Activated naive CD8-positive, alpha-beta T cell treated with anti-CD3 and anti-CD28 coated beads, Interleukin-2, amount 50 U/mL, for 24 hours (primary cell): ENCODE results near the gene PDCD1LG2.
A peak's percentile ranks its signal among the peaks of the same experiment; 100 is the strongest.

Experiments
- ATAC-seq: fragments of 150-1000 bp; cut with Tn5 transposase; one replicate; pipeline ENCODE4 v1.10.0; 2021
- DNase-seq: peaks from one replicate; pipeline ENCODE4 v3.0.0; 2021
- H3K27ac Mint-ChIP-seq: one replicate; pipeline ENCODE4 v1.8.0; 2021; ENCODE audit warnings: mild to moderate bottlenecking, mixed read lengths
- H3K27me3 Mint-ChIP-seq: one replicate; pipeline ENCODE4 v1.8.0; 2021; ENCODE audit warnings: mixed read lengths
- H3K36me3 Mint-ChIP-seq: one replicate; pipeline ENCODE4 v1.8.0; 2021; ENCODE audit warnings: low read depth, mixed read lengths
- H3K4me1 Mint-ChIP-seq: one replicate; pipeline ENCODE4 v1.8.0; 2021; ENCODE audit warnings: mixed read lengths
- H3K4me3 Mint-ChIP-seq: one replicate; pipeline ENCODE4 v1.8.0; 2021; ENCODE audit warnings: mild to moderate bottlenecking, moderate library complexity, mixed read lengths
- H3K9me3 Mint-ChIP-seq: one replicate; pipeline ENCODE4 v1.8.0; 2021; ENCODE audit warnings: mixed read lengths

The PDCD1LG2 gene

GRCh38 chr9:5532306-5532705 lies 22.0 kb downstream of the PDCD1LG2 start:
- no peak for ATAC-seq
- DNase-seq = no peak
- H3K4me1 Mint-ChIP-seq = peaks cover 43% of the 10 kb centered on the region
- H3K36me3 Mint-ChIP-seq = no peaks in the 10 kb centered on the region
- no peak overlapping the region for H3K27ac Mint-ChIP-seq
- H3K27me3 Mint-ChIP-seq = no peaks in the 10 kb centered on the region
- no peak overlapping the region for H3K4me3 Mint-ChIP-seq
- no peaks in the 10 kb centered on the region for H3K9me3 Mint-ChIP-seq

GRCh38 chr9:5532790-5533189 lies 22.5 kb downstream of the PDCD1LG2 start:
- ATAC-seq (no peak), DNase-seq (no peak)
- Mint-ChIP-seq H3K27me3 (no peaks in the 10 kb centered on the region), H3K27ac (no peak overlapping the region), H3K4me3 (no peak overlapping the region), H3K36me3 (no peaks in the 10 kb centered on the region), H3K9me3 (no peaks in the 10 kb centered on the region), H3K4me1 (peaks cover 43% of the 10 kb centered on the region)

- Mint-ChIP-seq H3K9me3 (no peaks in the 10 kb centered on the region), H3K4me3 (no peak overlapping the region), H3K27ac (no peak overlapping the region), H3K27me3 (no peaks in the 10 kb centered on the region), H3K36me3 (no peaks in the 10 kb centered on the region), H3K4me1 (peaks cover 18% of the 10 kb centered on the region)
- no peak for DNase-seq
- no peak for ATAC-seq
Observed at GRCh38 chr9:5536684-5537083, 26.4 kb downstream of the PDCD1LG2 start.

GRCh38 chr9:5543875-5544702 lies 33.8 kb downstream of the PDCD1LG2 start:
- no peak overlapping the region for H3K27ac Mint-ChIP-seq
- no peaks in the 10 kb centered on the region for H3K4me1 Mint-ChIP-seq
- no peaks in the 10 kb centered on the region for H3K27me3 Mint-ChIP-seq
- ATAC-seq (no peak), DNase-seq (no peak)
- no peak overlapping the region for H3K4me3 Mint-ChIP-seq
- H3K36me3 Mint-ChIP-seq = no peaks in the 10 kb centered on the region
- no peaks in the 10 kb centered on the region for H3K9me3 Mint-ChIP-seq

GRCh38 chr9:5549658-5550650 lies 39.6 kb downstream of the PDCD1LG2 start:
- no peaks in the 10 kb centered on the region for H3K9me3 Mint-ChIP-seq
- H3K4me3 Mint-ChIP-seq = no peak overlapping the region
- no peaks in the 10 kb centered on the region for H3K36me3 Mint-ChIP-seq
- ATAC-seq (no peak), DNase-seq (no peak)
- peaks cover 2% of the 10 kb centered on the region for H3K4me1 Mint-ChIP-seq
- no peak overlapping the region for H3K27ac Mint-ChIP-seq
- H3K27me3 Mint-ChIP-seq = no peaks in the 10 kb centered on the region

GRCh38 chr9:5551368-5552150 lies 41.2 kb downstream of the PDCD1LG2 start:
- H3K4me1 Mint-ChIP-seq = peaks cover 2% of the 10 kb centered on the region
- H3K36me3 Mint-ChIP-seq = no peaks in the 10 kb centered on the region
- ATAC-seq (no peak), DNase-seq (no peak)
- H3K4me3 Mint-ChIP-seq = no peak overlapping the region
- no peaks in the 10 kb centered on the region for H3K27me3 Mint-ChIP-seq
- H3K9me3 Mint-ChIP-seq = no peaks in the 10 kb centered on the region
- H3K27ac Mint-ChIP-seq = no peak overlapping the region

- Mint-ChIP-seq H3K4me1 (peaks cover 6% of the 10 kb centered on the region), H3K27ac (no peak overlapping the region), H3K36me3 (no peaks in the 10 kb centered on the region), H3K9me3 (no peaks in the 10 kb centered on the region), H3K4me3 (no peak overlapping the region), H3K27me3 (no peaks in the 10 kb centered on the region)
- no peak for DNase-seq
- ATAC-seq = no peak
Observed at GRCh38 chr9:5552301-5552700, 42.0 kb downstream of the PDCD1LG2 start.

- Mint-ChIP-seq H3K4me1 (peaks cover 15% of the 10 kb centered on the region), H3K27ac (no peak overlapping the region), H3K36me3 (no peaks in the 10 kb centered on the region), H3K4me3 (no peak overlapping the region), H3K27me3 (no peaks in the 10 kb centered on the region), H3K9me3 (no peaks in the 10 kb centered on the region)
- ATAC-seq = no peak
- no peak for DNase-seq
Observed at GRCh38 chr9:5553211-5553610, 42.9 kb downstream of the PDCD1LG2 start.

- no peak for ATAC-seq
- H3K36me3 Mint-ChIP-seq = no peaks in the 10 kb centered on the region
- H3K9me3 Mint-ChIP-seq = no peaks in the 10 kb centered on the region
- H3K27me3 Mint-ChIP-seq = no peaks in the 10 kb centered on the region
- peaks cover 24% of the 10 kb centered on the region for H3K4me1 Mint-ChIP-seq
- DNase-seq = no peak
- no peak overlapping the region for H3K4me3 Mint-ChIP-seq
- no peak overlapping the region for H3K27ac Mint-ChIP-seq
Observed at GRCh38 chr9:5554254-5554653, 43.9 kb downstream of the PDCD1LG2 start.

GRCh38 chr9:5556101-5556705 lies 45.9 kb downstream of the PDCD1LG2 start:
- no peak for ATAC-seq
- no peak for DNase-seq
- H3K27ac Mint-ChIP-seq = no peak overlapping the region
- H3K4me3 Mint-ChIP-seq = no peak overlapping the region
- H3K27me3 Mint-ChIP-seq = no peaks in the 10 kb centered on the region
- peaks cover 28% of the 10 kb centered on the region for H3K4me1 Mint-ChIP-seq
- no peaks in the 10 kb centered on the region for H3K9me3 Mint-ChIP-seq
- H3K36me3 Mint-ChIP-seq = no peaks in the 10 kb centered on the region

GRCh38 chr9:5557606-5558587 lies 47.6 kb downstream of the PDCD1LG2 start:
- Mint-ChIP-seq H3K36me3 (no peaks in the 10 kb centered on the region), H3K4me1 (peaks cover 37% of the 10 kb centered on the region), H3K9me3 (no peaks in the 10 kb centered on the region), H3K4me3 (peak overlapping the region; percentile 2), H3K27me3 (no peaks in the 10 kb centered on the region), H3K27ac (peak overlapping the region; percentile 75)
- ATAC-seq (peak; percentile 80), DNase-seq (peak; percentile 42)

- Mint-ChIP-seq H3K4me3 (no peak overlapping the region), H3K4me1 (peaks cover 45% of the 10 kb centered on the region), H3K27ac (no peak overlapping the region), H3K9me3 (no peaks in the 10 kb centered on the region), H3K27me3 (no peaks in the 10 kb centered on the region), H3K36me3 (no peaks in the 10 kb centered on the region)
- DNase-seq (no peak), ATAC-seq (no peak)
Observed at GRCh38 chr9:5559659-5560058, 49.3 kb downstream of the PDCD1LG2 start.

GRCh38 chr9:5560443-5561100 lies 50.2 kb downstream of the PDCD1LG2 start:
- Mint-ChIP-seq H3K27ac (no peak overlapping the region), H3K4me1 (peaks cover 45% of the 10 kb centered on the region), H3K9me3 (no peaks in the 10 kb centered on the region), H3K27me3 (no peaks in the 10 kb centered on the region), H3K4me3 (no peak overlapping the region), H3K36me3 (no peaks in the 10 kb centered on the region)
- DNase-seq (no peak), ATAC-seq (no peak)
